Trophoblast cell (in vitro differentiated cells and primary cell): ENCODE data around the gene MYO6.

Experiments
- DNase-seq, 2 donors: peaks; one replicate each; pipeline ENCODE4 v3.0.0-alpha.2; 2016
- H2AFZ ChIP-seq: 2 replicates; pipeline ENCODE4 v1.6.1; 2013; ENCODE audit warnings: low read length, moderate library complexity, mild to moderate bottlenecking; ENCODE audit not compliant: insufficient read depth, poor library complexity
- H2AK5ac ChIP-seq: 2 replicates; pipeline ENCODE4 v1.6.1; 2013; ENCODE audit warnings: mild to moderate bottlenecking, low read length
- H2BK120ac ChIP-seq: 2 replicates; pipeline ENCODE4 v1.6.1; 2013; ENCODE audit warnings: low read length, mild to moderate bottlenecking, moderate library complexity; ENCODE audit not compliant: insufficient read depth, poor library complexity
- H2BK12ac ChIP-seq: 2 replicates; pipeline ENCODE4 v1.6.1; 2013; ENCODE audit warnings: mild to moderate bottlenecking, low read length, moderate library complexity
- H2BK5ac ChIP-seq: 2 replicates; pipeline ENCODE4 v1.6.1; 2013; ENCODE audit warnings: low read length, low read depth, moderate library complexity, mild to moderate bottlenecking; ENCODE audit not compliant: poor library complexity
- H3K14ac ChIP-seq: 2 replicates; pipeline ENCODE4 v1.6.1; 2013; ENCODE audit warnings: mild to moderate bottlenecking, low read length
- H3K18ac ChIP-seq: 2 replicates; pipeline ENCODE4 v1.6.1; 2013; ENCODE audit warnings: mild to moderate bottlenecking, low read length
- H3K23ac ChIP-seq: 2 replicates; pipeline ENCODE4 v1.6.1; 2013; ENCODE audit warnings: low read length
- H3K27ac ChIP-seq: 2 replicates; pipeline ENCODE4 v1.5.1; 2013; ENCODE audit warnings: low read depth, mild to moderate bottlenecking, inconsistent platforms, low read length, moderate library complexity
- H3K27me3 ChIP-seq: 2 replicates; pipeline ENCODE4 v1.6.1; 2013; ENCODE audit warnings: inconsistent platforms, mild to moderate bottlenecking, low read length, moderate library complexity; ENCODE audit not compliant: insufficient read depth
- H3K36me3 ChIP-seq, 2 experiments: 1 replicate in 1 of 2; 2 replicates in 1 of 2; pipeline ENCODE4 v1.6.1; 2013; ENCODE audit warnings: low read length in 2 of 2, mild to moderate bottlenecking in 2 of 2, moderate library complexity in 1 of 2; ENCODE audit not compliant: insufficient read depth in 2 of 2, control insufficient read depth in 1 of 2
- H3K4ac ChIP-seq: 2 replicates; pipeline ENCODE4 v1.6.1; 2013; ENCODE audit warnings: low read depth, mild to moderate bottlenecking, low read length, moderate library complexity
- H3K4me1 ChIP-seq, 2 experiments: 1 replicate in 1 of 2; 2 replicates in 1 of 2; pipeline ENCODE4 v1.6.1; 2013; ENCODE audit warnings: low read length in 2 of 2, mild to moderate bottlenecking in 2 of 2, moderate library complexity in 1 of 2; ENCODE audit not compliant: insufficient read depth in 2 of 2, control insufficient read depth in 1 of 2
- H3K4me2 ChIP-seq: 2 replicates; pipeline ENCODE4 v1.6.1; 2013; ENCODE audit warnings: inconsistent platforms, mild to moderate bottlenecking, low read length, moderate library complexity
- H3K4me3 ChIP-seq: 2 replicates; pipeline ENCODE4 v1.5.1; 2013; ENCODE audit warnings: mild to moderate bottlenecking, low read depth, low read length, inconsistent platforms
- H3K79me1 ChIP-seq: one replicate; pipeline ENCODE4 v1.6.1; 2013; ENCODE audit warnings: low read length
- H3K79me2 ChIP-seq: 2 replicates; pipeline ENCODE4 v1.6.1; 2013; ENCODE audit warnings: low read length, mild to moderate bottlenecking; ENCODE audit not compliant: control insufficient read depth, insufficient read depth, poor library complexity
- H3K9ac ChIP-seq: 2 replicates; pipeline ENCODE4 v1.6.1; 2013; ENCODE audit warnings: mild to moderate bottlenecking, low read length
- H3K9me3 ChIP-seq: 2 replicates; pipeline ENCODE4 v1.6.1; 2013; ENCODE audit warnings: low read depth, mild to moderate bottlenecking, control low read depth, inconsistent platforms, low read length; ENCODE audit not compliant: insufficient read depth
- H4K12ac ChIP-seq: 2 replicates; pipeline ENCODE4 v1.6.1; 2013; ENCODE audit warnings: low read depth, mild to moderate bottlenecking, low read length, moderate library complexity
- H4K8ac ChIP-seq: 2 replicates; pipeline ENCODE4 v1.6.1; 2013; ENCODE audit warnings: low read depth, mild to moderate bottlenecking, low read length, moderate library complexity
- H4K91ac ChIP-seq: one replicate; pipeline ENCODE4 v1.6.1; 2013; ENCODE audit warnings: low read depth, mild to moderate bottlenecking, low read length, moderate library complexity
- WGBS: extraction: QIAGEN DNeasy Blood & Tissue Kit; methylation state at CpG from one replicate; pipeline ENCODE4 v1.1.7; 2013; ENCODE audit warnings: missing lambda C conversion rate; ENCODE audit not compliant: insufficient read length, insufficient coverage; ENCODE audit errors: extremely low coverage; 5-methylcytosine and 5-hydroxymethylcytosine counted together

MYO6 gene

GRCh38 chr6:75907444-75907843, 158.4 kb downstream of the MYO6 start:
- Histone ChIP-seq H4K91ac (no peak overlapping the region), H2BK12ac (no peak overlapping the region), H2AK5ac (no peak overlapping the region), H2AFZ (no peak overlapping the region), H3K36me3 (no peaks in the 10 kb centered on the region), H3K79me2 (no peaks in the 10 kb centered on the region), H3K14ac (no peak overlapping the region), H3K4me1 (no peaks in the 10 kb centered on the region), H4K12ac (no peak overlapping the region), H3K27ac (no peak overlapping the region), H3K9ac (no peak overlapping the region), H3K23ac (no peak overlapping the region), H3K27me3 (no peaks in the 10 kb centered on the region), H3K4me2 (no peak overlapping the region), H2BK120ac (no peak overlapping the region), H4K8ac (no peak overlapping the region), H3K18ac (no peak overlapping the region), H3K79me1 (no peaks in the 10 kb centered on the region), H3K4me3 (no peak overlapping the region), H3K9me3 (no peaks in the 10 kb centered on the region), H3K4ac (no peak overlapping the region), H2BK5ac (no peak overlapping the region)
- WGBS: no CpG with 5 or more reads among the region's 2 CpGs
- DNase-seq: peak; percentile 23 to 81

- Histone ChIP-seq H3K4me2 (no peak overlapping the region), H3K4ac (no peak overlapping the region), H4K12ac (no peak overlapping the region), H3K4me3 (no peak overlapping the region), H2BK120ac (no peak overlapping the region), H4K8ac (no peak overlapping the region), H3K36me3 (peaks cover 6 to 7% of the 10 kb centered on the region in 2 experiments), H2AK5ac (no peak overlapping the region), H3K23ac (no peak overlapping the region), H2BK5ac (no peak overlapping the region), H3K79me1 (no peaks in the 10 kb centered on the region), H3K79me2 (no peaks in the 10 kb centered on the region), H3K9me3 (no peaks in the 10 kb centered on the region), H3K27me3 (no peaks in the 10 kb centered on the region), H2AFZ (no peak overlapping the region), H3K4me1 (no peaks in the 10 kb centered on the region), H3K27ac (no peak overlapping the region), H3K14ac (no peak overlapping the region), H3K18ac (no peak overlapping the region), H3K9ac (no peak overlapping the region), H2BK12ac (no peak overlapping the region), H4K91ac (no peak overlapping the region)
- no peak for DNase-seq
Measured at GRCh38 chr6:75913040-75913439, 164.0 kb downstream of the MYO6 start.

GRCh38 chr6:75922226-75922625, 173.2 kb downstream of the MYO6 start:
- Histone ChIP-seq H3K9ac (no peak overlapping the region), H2BK120ac (no peak overlapping the region), H3K79me2 (no peaks in the 10 kb centered on the region), H3K4me2 (no peak overlapping the region), H3K79me1 (no peaks in the 10 kb centered on the region), H3K27ac (no peak overlapping the region), H3K27me3 (no peaks in the 10 kb centered on the region), H2AK5ac (no peak overlapping the region), H2BK5ac (no peak overlapping the region), H4K12ac (no peak overlapping the region), H3K14ac (no peak overlapping the region), H3K4me3 (no peak overlapping the region), H2AFZ (no peak overlapping the region), H3K36me3 (no peaks in the 10 kb centered on the region), H3K4ac (no peak overlapping the region), H3K4me1 (no peaks in the 10 kb centered on the region), H3K9me3 (no peaks in the 10 kb centered on the region), H2BK12ac (no peak overlapping the region), H3K23ac (no peak overlapping the region), H4K8ac (no peak overlapping the region), H4K91ac (no peak overlapping the region), H3K18ac (no peak overlapping the region)
- DNase-seq: peak in 1 of 2 donors; percentile 15

GRCh38 chr6:75926293-75927168, 177.5 kb downstream of the MYO6 start:
- Histone ChIP-seq H3K4ac (no peak overlapping the region), H2BK5ac (no peak overlapping the region), H3K79me2 (no peaks in the 10 kb centered on the region), H3K9me3 (no peaks in the 10 kb centered on the region), H3K18ac (no peak overlapping the region), H3K14ac (no peak overlapping the region), H3K23ac (no peak overlapping the region), H4K12ac (no peak overlapping the region), H2BK120ac (no peak overlapping the region), H3K36me3 (no peaks in the 10 kb centered on the region), H3K79me1 (no peaks in the 10 kb centered on the region), H3K9ac (no peak overlapping the region), H4K8ac (no peak overlapping the region), H3K4me1 (peaks cover 0 to 2% of the 10 kb centered on the region in 2 experiments), H4K91ac (no peak overlapping the region), H2AFZ (no peak overlapping the region), H3K27me3 (no peaks in the 10 kb centered on the region), H3K4me3 (no peak overlapping the region), H3K27ac (no peak overlapping the region), H2AK5ac (no peak overlapping the region), H3K4me2 (no peak overlapping the region), H2BK12ac (no peak overlapping the region)
- WGBS: no CpG with 5 or more reads among the region's 5 CpGs
- DNase-seq: no peak
